K562 (cell line): ENCODE results near the gene NCOR2. TPM values are rescaled to one million over a fixed set of nuclear protein-coding genes. Genes with fewer than 3 reads are reported as not detected.
A peak's percentile ranks its signal among the peaks of the same experiment; 100 is the strongest.

Source experiments
- ATAC-seq: fragments of 200-7000 bp; cut with Tn5 transposase; 3 replicates; pipeline ENCODE4 v1.9.1; 2020; ENCODE audit warnings: moderate library complexity
- BruUV-seq: library from RNA; stranded (reverse); fragments of 400-500 nt; replicated peaks from 2 replicates; lab custom pipeline; 2021; lab: Mats Ljungman, UMichigan
- CTCF ChIA-PET: fragments of 300-600 bp; formaldehyde crosslinking; extraction: SDS; loops from one replicate; lab custom pipeline; 2021; ENCODE audit warnings: low intra/inter-chr PET ratio; lab: Yijun Ruan, JAX
- POLR2A ChIA-PET: fragments of 300-600, 350-650 bp; sonication (Branson Sonifier 250); formaldehyde crosslinking; extraction: SDS; loops from one replicate; lab custom pipeline; 2021; ENCODE audit warnings: antibody characterized with exemption, inconsistent platforms; lab: Yijun Ruan, JAX
- DNase-seq, 4 experiments: peaks; one replicate each; pipeline versions ENCODE4 v3.0.0 to v3.0.0-alpha.2; 2011 to 2018; ENCODE audit warnings: low spot score in 3 of 4, mixed read lengths in 3 of 4; ENCODE audit errors: extremely low read depth in 1 of 4
- FAIRE-seq: peaks from 2 replicates; lab custom pipeline; 2011; peaks lifted over from hg19 to GRCh38; lab: Jason Lieb, UNC
- H2AFZ ChIP-seq: 2 replicates; pipeline ENCODE4 v1.6.0; 2011; ENCODE audit warnings: low read depth, low read length, control low read depth, inconsistent platforms
- H3K27ac ChIP-seq: fragments of 200-600 bp; 3 replicates; pipeline ENCODE4 v1.8.0; 2011; ENCODE audit warnings: low read depth, mild to moderate bottlenecking, control low read depth, inconsistent platforms, low read length, moderate library complexity, mixed read lengths; ENCODE audit errors: extremely low read depth
- H3K27me3 ChIP-seq, 2 experiments: fragments of 300-600 bp in 1 of 2; 2 replicates in 1 of 2; 3 replicates in 1 of 2; pipeline versions ENCODE4 v1.6.0 to v1.8.0; 2011; ENCODE audit warnings: inconsistent platforms in 2 of 2, low read length in 2 of 2, mild to moderate bottlenecking in 1 of 2, mixed read lengths in 1 of 2, moderate library complexity in 1 of 2; ENCODE audit not compliant: control insufficient read depth in 2 of 2, insufficient read depth in 2 of 2
- H3K36me3 ChIP-seq: fragments of 300-600 bp; 3 replicates; pipeline ENCODE4 v1.8.0; 2011; ENCODE audit warnings: mild to moderate bottlenecking, low read length, inconsistent platforms; ENCODE audit not compliant: control insufficient read depth, insufficient read depth
- H3K4me1 ChIP-seq, 2 experiments: fragments of 200-600 bp in 1 of 2; replicated peaks in 1 of 2; 2 replicates in 1 of 2; 3 replicates in 1 of 2; pipeline versions ENCODE4 v1.5.1 to v1.8.0; 2011; ENCODE audit warnings: inconsistent platforms in 2 of 2, low read length in 2 of 2, mild to moderate bottlenecking in 1 of 2, mixed read lengths in 1 of 2, moderate library complexity in 1 of 2; ENCODE audit not compliant: control insufficient read depth in 2 of 2, insufficient read depth in 2 of 2
- H3K4me2 ChIP-seq: 2 replicates; pipeline ENCODE4 v1.6.1; 2011; ENCODE audit warnings: low read length, control low read depth, inconsistent platforms, mixed read lengths; ENCODE audit not compliant: insufficient read depth
- H3K4me3 ChIP-seq: fragments of 200-600 bp; sonication (generic), shearing (Covaris generic); 2 replicates; pipeline ENCODE4 v1.5.1; 2016; ENCODE audit warnings: control low read depth, inconsistent platforms
- H3K79me2 ChIP-seq: fragments of 200-600 bp; 3 replicates; pipeline ENCODE4 v1.8.0; 2011; ENCODE audit warnings: low read length, inconsistent platforms; ENCODE audit not compliant: control insufficient read depth, insufficient read depth
- H3K9ac ChIP-seq, 2 experiments: 2 replicates each; pipeline versions ENCODE4 v1.6.0 to v1.6.1; 2011; ENCODE audit warnings: low read depth in 2 of 2, low read length in 2 of 2, control low read depth in 1 of 2, inconsistent platforms in 1 of 2, mild to moderate bottlenecking in 1 of 2, mixed read lengths in 1 of 2; ENCODE audit not compliant: insufficient read depth in 1 of 2
- H3K9me1 ChIP-seq: one replicate; pipeline ENCODE4 v1.6.0; 2011; ENCODE audit warnings: inconsistent platforms, mild to moderate bottlenecking, low read length, moderate library complexity; ENCODE audit not compliant: control insufficient read depth, insufficient read depth
- H3K9me3 ChIP-seq: replicated peaks from 2 replicates; pipeline ENCODE4 v1.5.1; 2011; ENCODE audit warnings: low read depth, low read length, inconsistent platforms; ENCODE audit not compliant: control insufficient read depth, insufficient read depth
- H4K20me1 ChIP-seq: replicated peaks from 2 replicates; pipeline ENCODE4 v1.6.1; 2011; ENCODE audit warnings: low read length, inconsistent platforms, mixed read lengths; ENCODE audit not compliant: control insufficient read depth, insufficient read depth
- EGR1 ChIP-seq: fragments of 450-650 bp; conservative IDR thresholded peaks from 2 replicates; pipeline ENCODE4 v1.6.1; 2017; ENCODE audit warnings: mild to moderate bottlenecking
- EP400 ChIP-seq: fragments of 450-650 bp; IDR thresholded peaks from 2 replicates; pipeline ENCODE4 v1.6.1; 2017; ENCODE audit warnings: antibody characterized with exemption, mild to moderate bottlenecking, moderate library complexity
- MECOM ChIP-seq: fragments of 250-450 bp; sonication (Bioruptor Pico); IDR thresholded peaks from 2 replicates; pipeline ENCODE4 v1.8.0; 2022; ENCODE audit warnings: inconsistent platforms
- PHTF2 ChIP-seq: fragments of 250-450 bp; sonication (Bioruptor Pico); IDR thresholded peaks from 2 replicates; pipeline ENCODE4 v1.5.0; 2021; ENCODE audit warnings: mild to moderate bottlenecking
- POLR3G ChIP-seq: IDR thresholded peaks from 2 replicates; pipeline ENCODE4 v1.6.1; 2011; ENCODE audit not compliant: insufficient read length, insufficient replicate concordance; ENCODE audit errors: extremely low read depth
- RBM25 ChIP-seq: fragments of 200-400 bp; formaldehyde crosslinking; IDR thresholded peaks from 2 replicates; pipeline ENCODE4 v1.6.1; 2018; ENCODE audit warnings: low read length, low read depth, moderate library complexity; ENCODE audit not compliant: severe bottlenecking
- TBL1XR1 ChIP-seq, 2 experiments: IDR thresholded peaks; 2 replicates each; pipeline ENCODE4 v1.6.1; 2012; ENCODE audit warnings: improper control_type of control experiment in 2 of 2, low read length in 2 of 2, mild to moderate bottlenecking in 1 of 2
- ZKSCAN8 ChIP-seq: fragments of 200-800 bp; sonication (Bioruptor generic); IDR thresholded peaks from 2 replicates; pipeline ENCODE4 v1.6.1; 2016; ENCODE audit warnings: missing genetic modification characterization, missing compliant biosample characterization
- ZNF561 ChIP-seq: fragments of 450-650 bp; formaldehyde crosslinking; conservative IDR thresholded peaks from 2 replicates; pipeline ENCODE4 v1.4.0; 2020; ENCODE audit warnings: mild to moderate bottlenecking, moderate library complexity
- ZNF76 ChIP-seq: fragments of 250-450 bp; sonication (Bioruptor Pico); IDR thresholded peaks from 2 replicates; pipeline ENCODE4 v1.4.0; 2020; ENCODE audit warnings: mild to moderate bottlenecking, moderate library complexity, borderline replicate concordance
- WGBS: fragments of 100-300 bp; shearing (Covaris generic); methylation state at CpG from one replicate; pipeline ENCODE4 v1.1.6; 2016; ENCODE audit warnings: low coverage, mixed read lengths; ENCODE audit not compliant: insufficient coverage; ENCODE audit errors: missing lambda C conversion rate; 5-methylcytosine and 5-hydroxymethylcytosine counted together
- in situ Hi-C: fragments of 300-500 bp; cut with MboI; formaldehyde crosslinking; loops from 4 replicates; pipeline ENCODE4 v1.15.0; 2018; ENCODE audit warnings: inconsistent platforms, mixed read lengths
- intact Hi-C: fragments of 100-400 bp; cut with micrococcal nuclease; formaldehyde crosslinking; loops from 2 replicates; pipeline ENCODE4 v1.14.2; 2022
- polyA plus RNA-seq, 8 experiments: library from polyadenylated mRNA; depleted of rRNA in 4 of 8; stranded (reverse) in 5 of 8; unstranded in 3 of 8; fragments of >200 nt; fragmentation: Nextera tagmentation in 2 of 8; fragmentation: Illumina TruSeq in 1 of 8; extraction: Ambion mirVana in 2 of 8; extraction: Trizol in 1 of 8; gene quantifications; 2 replicates each; pipeline versions ENCODE4 v1.2.1 to v1.2.3, GENCODE V29; 2011 to 2014; ENCODE audit warnings: inconsistent platforms in 1 of 8, missing spikeins in 1 of 8
- total RNA-seq, 7 experiments: library from RNA; depleted of rRNA in 6 of 7; stranded (reverse); fragments of >200 nt in 6 of 7; fragmentation: Illumina TruSeq in 2 of 7; extraction: Trizol in 2 of 7; gene quantifications; 2 replicates each; pipeline versions ENCODE4 v1.2.1 to v1.2.3, GENCODE V29; 2011 to 2021; ENCODE audit warnings: low replicate concordance in 1 of 7
- TF ChIP-seq, protein P1 (sequence below): fragments of 450-650 bp; IDR thresholded peaks from 2 replicates; pipeline ENCODE4 v1.6.1; 2017; ENCODE audit warnings: mild to moderate bottlenecking, moderate library complexity
- TF ChIP-seq, protein P2 (sequence below): fragments of 450-650 bp; IDR thresholded peaks from 2 replicates; pipeline ENCODE4 v1.6.1; 2016; ENCODE audit warnings: missing biosample characterization, missing genetic modification characterization

NCOR2 gene
- total and polyA plus RNA-seq, 9 of the 15 experiments (the other 6 are each of a cell fraction or from before 2014, with no cell fraction given): 0.18 to 126 (median 8.4) TPM

DNA sequence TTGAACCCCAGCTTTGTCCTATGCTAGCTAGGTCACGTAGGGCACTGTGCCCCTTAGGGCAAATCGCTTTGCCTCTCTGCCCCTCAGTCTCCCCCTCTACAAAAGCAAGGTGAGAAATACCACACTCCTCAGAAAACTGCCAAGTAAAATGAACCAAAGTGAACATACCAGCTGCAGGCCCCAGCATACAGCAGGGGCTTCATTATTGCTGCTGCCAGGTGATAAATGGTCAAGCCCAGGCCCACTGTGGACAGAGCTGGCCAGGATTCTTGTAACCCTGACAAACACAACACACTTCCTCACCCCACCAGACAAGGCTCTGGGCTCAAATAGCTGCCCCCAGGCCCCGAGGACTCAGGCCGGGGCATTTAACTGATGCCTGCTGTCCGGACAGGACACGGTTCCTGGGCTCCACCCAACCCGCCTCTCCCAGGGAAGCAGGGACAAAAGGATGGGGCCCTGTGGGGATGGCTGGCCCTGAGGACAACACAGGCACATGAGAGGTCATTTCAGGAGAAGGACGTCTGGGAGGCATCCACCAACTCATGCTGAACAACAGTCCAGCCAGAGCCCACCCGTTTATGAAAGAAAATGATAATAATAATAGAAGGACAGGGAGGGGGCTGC is 36.7 kb downstream of the NCOR2 start:
- no TSS peak for BruUV-seq
- intact Hi-C loops (no loop called here), in situ Hi-C loops (no loop called here)
- Histone ChIP-seq H3K27ac (no peak overlapping the region), H3K9me1 (no peaks in the 10 kb centered on the region), H4K20me1 (peaks cover 16% of the 10 kb centered on the region), H3K4me1 (peaks cover 0 to 47% of the 10 kb centered on the region in 2 experiments; a peak in 2 of 5 replicates), H3K79me2 (peaks cover 36% of the 10 kb centered on the region), H3K9ac (no peak overlapping the region; a peak in 1 of 4 replicates), H2AFZ (no peak overlapping the region), H3K9me3 (no peaks in the 10 kb centered on the region), H3K27me3 (no peaks in the 10 kb centered on the region), H3K4me2 (no peak overlapping the region), H3K4me3 (no peak overlapping the region)
- CTCF ChIA-PET: no interaction called here
- ATAC-seq (no peak), FAIRE-seq (no peak)
- POLR2A ChIA-PET: interaction anchor here (0.6 kb wide), 1 partner anchor 11 kb away, joined by 3 read pairs; no protein-coding TSS in a partner anchor
- WGBS: 92% methylated on average over 4 of the region's 9 CpGs
- TF ChIP-seq TBL1XR1 (IDR thresholded peaks at IDR 0.05; ENCODE audit: low read length in 2 of 2): no peak
- peak; percentile 81 for TF ChIP-seq ZKSCAN8 (CRISPR knock-in tag)
- TF ChIP-seq, all 486 proteins: peak for 1
- H3K36me3 ChIP-seq: peaks cover 10% of the 10 kb centered on the region; the same call in 1 of the 3 replicates
- no peak for DNase-seq

DNA sequence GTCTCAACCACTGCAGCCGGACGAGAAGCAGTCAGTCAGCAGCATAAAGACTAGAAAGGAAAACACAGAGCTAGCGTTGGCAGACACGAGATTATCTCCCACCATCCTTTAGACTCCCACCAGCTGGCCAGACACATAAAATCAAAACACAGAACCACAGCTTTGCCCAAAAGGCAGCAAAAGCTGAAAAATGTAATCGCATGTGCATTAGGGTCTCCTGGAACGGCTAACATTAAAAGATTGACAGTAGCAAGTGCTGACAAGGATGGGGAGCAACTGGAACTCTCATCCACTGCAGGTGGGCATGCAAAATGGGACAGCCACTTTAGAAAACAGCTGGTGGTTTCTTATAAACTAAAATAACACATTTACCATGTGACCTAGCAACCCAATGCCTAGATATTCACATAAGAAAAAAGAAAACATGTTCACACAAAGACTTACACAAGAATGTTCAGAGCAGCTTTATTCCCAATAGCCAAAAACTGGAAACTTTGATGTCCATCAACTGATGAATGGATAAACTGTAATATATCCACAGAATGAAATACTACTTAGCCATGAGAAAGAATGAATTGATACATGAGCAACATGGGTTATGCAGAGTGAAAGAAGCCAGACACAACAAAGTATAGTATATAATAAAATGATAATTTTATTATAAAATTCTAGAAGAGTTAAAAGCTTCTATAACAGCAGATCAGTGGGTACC is 37.7 kb downstream of the NCOR2 start:
- Histone ChIP-seq H3K4me2 (no peak overlapping the region), H3K9me1 (no peaks in the 10 kb centered on the region), H4K20me1 (peaks cover 9% of the 10 kb centered on the region), H3K9me3 (no peaks in the 10 kb centered on the region), H3K4me3 (no peak overlapping the region), H3K9ac (no peak overlapping the region), H3K27ac (no peak overlapping the region), H3K79me2 (peaks cover 26% of the 10 kb centered on the region), H2AFZ (no peak overlapping the region), H3K4me1 (peaks cover 0 to 45% of the 10 kb centered on the region in 2 experiments; a peak in 2 of 5 replicates), H3K36me3 (peaks cover 10% of the 10 kb centered on the region; the same call in 1 of the 3 replicates), H3K27me3 (no peaks in the 10 kb centered on the region)
- no peak for DNase-seq
- no peak for FAIRE-seq
- BruUV-seq: no TSS peak
- ChIA-PET CTCF (no interaction called here), POLR2A (interaction anchor here (0.6 to 1.1 kb wide), 2 partner anchors 11 to 106 kb away, joined by 3 to 6 read pairs; no protein-coding TSS in a partner anchor)
- ATAC-seq: no peak
- 71% methylated on average over 6 of the region's 6 CpGs for WGBS
- intact Hi-C loops (no loop called here), in situ Hi-C loops (no loop called here)
- no peak for TF ChIP-seq PHTF2 (CRISPR knock-in tag)
- TF ChIP-seq ZNF76 (CRISPR knock-in tag): no peak
- no peak for TF ChIP-seq MECOM (CRISPR knock-in tag)
- no peak for TF ChIP-seq ZNF561 (CRISPR knock-in tag)
- TF ChIP-seq, protein P1, sequence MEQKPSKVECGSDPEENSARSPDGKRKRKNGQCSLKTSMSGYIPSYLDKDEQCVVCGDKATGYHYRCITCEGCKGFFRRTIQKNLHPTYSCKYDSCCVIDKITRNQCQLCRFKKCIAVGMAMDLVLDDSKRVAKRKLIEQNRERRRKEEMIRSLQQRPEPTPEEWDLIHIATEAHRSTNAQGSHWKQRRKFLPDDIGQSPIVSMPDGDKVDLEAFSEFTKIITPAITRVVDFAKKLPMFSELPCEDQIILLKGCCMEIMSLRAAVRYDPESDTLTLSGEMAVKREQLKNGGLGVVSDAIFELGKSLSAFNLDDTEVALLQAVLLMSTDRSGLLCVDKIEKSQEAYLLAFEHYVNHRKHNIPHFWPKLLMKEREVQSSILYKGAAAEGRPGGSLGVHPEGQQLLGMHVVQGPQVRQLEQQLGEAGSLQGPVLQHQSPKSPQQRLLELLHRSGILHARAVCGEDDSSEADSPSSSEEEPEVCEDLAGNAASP: no peak
- no peak for TF ChIP-seq POLR3G
- no peak for TF ChIP-seq EP400
- TF ChIP-seq, protein P2, sequence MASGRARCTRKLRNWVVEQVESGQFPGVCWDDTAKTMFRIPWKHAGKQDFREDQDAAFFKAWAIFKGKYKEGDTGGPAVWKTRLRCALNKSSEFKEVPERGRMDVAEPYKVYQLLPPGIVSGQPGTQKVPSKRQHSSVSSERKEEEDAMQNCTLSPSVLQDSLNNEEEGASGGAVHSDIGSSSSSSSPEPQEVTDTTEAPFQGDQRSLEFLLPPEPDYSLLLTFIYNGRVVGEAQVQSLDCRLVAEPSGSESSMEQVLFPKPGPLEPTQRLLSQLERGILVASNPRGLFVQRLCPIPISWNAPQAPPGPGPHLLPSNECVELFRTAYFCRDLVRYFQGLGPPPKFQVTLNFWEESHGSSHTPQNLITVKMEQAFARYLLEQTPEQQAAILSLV (tag): no peak
- no peak for TF ChIP-seq EGR1
- peak; percentile 18 for TF ChIP-seq RBM25
